H7 (cell line): ENCODE measurements around the gene FAM131A. TPM values are rescaled to one million over a fixed set of nuclear protein-coding genes. Genes with fewer than 3 reads are reported as not detected.

ENCODE experiments used
- DNase-seq: peaks from one replicate; pipeline ENCODE4 v3.0.0; 2012
- H3K27me3 ChIP-seq: 2 replicates; pipeline ENCODE4 v1.6.0; 2011; ENCODE audit warnings: mild to moderate bottlenecking, low read length; ENCODE audit not compliant: control insufficient read depth, insufficient read depth
- H3K36me3 ChIP-seq: replicated peaks from 2 replicates; pipeline ENCODE4 v1.5.1; 2011; ENCODE audit warnings: low read length; ENCODE audit not compliant: control insufficient read depth, insufficient read depth
- H3K4me3 ChIP-seq: 2 replicates; pipeline ENCODE4 v1.5.1; 2011; ENCODE audit warnings: low read depth, mild to moderate bottlenecking, control low read depth, low read length, moderate library complexity; ENCODE audit not compliant: insufficient read depth
- total RNA-seq: library from RNA; depleted of rRNA; stranded (reverse); fragments of >200 nt; shearing (Covaris generic); gene quantifications from 2 replicates; pipeline ENCODE4 v1.2.3, GENCODE V29; 2014

Gene FAM131A
- total RNA-seq, 1 experiment from 2014 or later = 36.9 TPM

DNA sequence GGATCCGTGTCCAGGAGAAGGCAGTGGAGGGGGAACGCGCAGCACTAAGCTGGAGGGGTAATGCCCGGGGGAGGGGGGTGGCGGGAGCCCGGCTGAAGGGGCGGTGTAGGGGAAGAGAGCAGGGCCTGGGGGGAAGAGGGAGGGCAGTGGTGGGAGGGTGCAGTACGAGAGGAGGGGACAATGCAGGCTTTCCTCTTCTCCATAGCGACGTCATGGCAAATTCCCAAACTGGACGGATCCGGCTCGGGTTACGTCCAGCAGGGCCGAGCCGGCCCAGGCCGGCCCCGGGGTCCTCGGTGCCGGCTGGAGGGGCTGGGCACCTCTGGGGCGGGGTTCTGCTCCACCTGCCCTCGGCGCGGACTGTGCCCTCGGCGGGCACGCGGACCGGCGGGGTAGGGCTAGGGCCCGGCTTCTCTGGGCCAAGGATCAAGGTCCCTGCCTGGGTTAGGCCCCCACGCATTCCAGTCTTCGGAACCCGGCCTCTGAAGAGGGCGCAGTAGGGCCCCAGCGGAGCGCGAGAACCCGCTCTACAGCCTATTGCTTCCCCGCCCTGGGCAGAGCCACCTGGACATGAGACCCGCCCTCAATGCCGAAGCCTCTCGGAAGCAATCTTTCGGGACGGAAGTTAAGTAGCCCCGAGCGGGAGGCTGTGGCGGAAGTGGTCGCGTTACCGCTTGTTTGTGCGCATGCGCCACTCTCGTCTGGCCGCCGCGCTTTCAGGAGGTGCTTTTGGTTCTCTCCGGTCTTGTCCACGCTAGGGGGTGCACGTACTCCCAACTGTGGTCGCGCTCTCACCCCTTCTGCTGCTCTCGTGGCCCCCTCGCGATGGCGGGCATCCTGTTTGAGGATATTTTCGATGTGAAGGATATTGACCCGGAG is 25.5 kb downstream of the FAM131A start:
- DNase-seq = peak; percentile 97
- H3K36me3 ChIP-seq = peaks cover 15% of the 10 kb centered on the region
- peaks cover 7% of the 10 kb centered on the region for H3K27me3 ChIP-seq
- H3K4me3 ChIP-seq = peak overlapping the region; percentile 83

DNA sequence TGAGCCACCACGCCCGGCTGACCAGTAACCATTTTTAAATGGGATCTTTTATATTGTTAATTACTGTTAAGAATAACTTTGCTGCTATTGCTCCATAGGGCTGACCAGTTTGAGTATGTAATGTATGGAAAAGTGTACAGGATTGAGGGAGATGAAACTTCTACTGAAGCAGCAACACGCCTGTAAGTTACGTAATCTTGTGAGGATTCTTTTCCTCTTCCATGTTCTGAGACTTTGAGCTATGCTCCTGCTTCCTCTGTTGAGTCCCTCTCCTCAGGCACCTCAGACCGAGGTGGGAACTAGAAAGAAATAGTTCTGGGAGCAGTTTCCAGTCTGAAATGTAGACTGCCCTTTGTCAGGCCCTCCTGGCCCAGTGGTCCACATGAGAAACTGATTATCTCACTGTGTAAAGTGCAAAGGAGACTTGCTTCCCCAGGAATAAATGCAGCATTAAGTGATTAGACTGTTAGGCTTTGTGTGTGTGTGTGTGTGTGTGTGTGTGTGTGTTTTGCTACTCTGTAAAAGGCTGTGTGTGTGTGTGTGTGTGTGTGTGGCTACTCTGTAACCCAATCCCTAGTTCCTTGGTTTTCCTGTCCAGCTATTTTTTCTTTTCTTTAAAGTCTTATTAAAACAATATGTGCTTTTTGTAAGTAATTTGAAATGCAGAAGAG is 29.4 kb downstream of the FAM131A start:
- Histone ChIP-seq H3K27me3 (no peaks in the 10 kb centered on the region), H3K4me3 (no peak overlapping the region), H3K36me3 (peaks cover 16% of the 10 kb centered on the region)
- no peak for DNase-seq

DNA sequence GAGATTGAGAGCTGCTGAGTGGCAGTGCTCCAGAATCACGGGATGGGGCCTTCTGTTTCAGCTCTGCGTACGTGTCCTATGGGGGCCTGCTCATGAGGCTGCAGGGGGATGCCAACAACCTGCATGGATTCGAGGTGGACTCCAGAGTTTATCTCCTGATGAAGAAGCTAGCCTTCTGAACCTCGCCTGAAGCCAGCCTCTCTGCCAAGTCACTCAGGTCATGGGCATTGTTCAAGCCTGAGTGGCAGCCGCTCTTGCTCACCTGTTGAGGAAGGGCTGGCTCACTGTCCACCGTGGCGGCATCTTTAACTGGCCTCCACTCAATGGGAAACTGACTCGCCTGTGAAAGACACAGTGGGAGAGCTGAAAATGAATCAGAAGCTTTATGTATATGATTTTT is 30.7 kb downstream of the FAM131A start:
- DNase-seq = no peak
- no peak overlapping the region for H3K4me3 ChIP-seq
- H3K27me3 ChIP-seq = no peaks in the 10 kb centered on the region
- peaks cover 16% of the 10 kb centered on the region for H3K36me3 ChIP-seq

DNA sequence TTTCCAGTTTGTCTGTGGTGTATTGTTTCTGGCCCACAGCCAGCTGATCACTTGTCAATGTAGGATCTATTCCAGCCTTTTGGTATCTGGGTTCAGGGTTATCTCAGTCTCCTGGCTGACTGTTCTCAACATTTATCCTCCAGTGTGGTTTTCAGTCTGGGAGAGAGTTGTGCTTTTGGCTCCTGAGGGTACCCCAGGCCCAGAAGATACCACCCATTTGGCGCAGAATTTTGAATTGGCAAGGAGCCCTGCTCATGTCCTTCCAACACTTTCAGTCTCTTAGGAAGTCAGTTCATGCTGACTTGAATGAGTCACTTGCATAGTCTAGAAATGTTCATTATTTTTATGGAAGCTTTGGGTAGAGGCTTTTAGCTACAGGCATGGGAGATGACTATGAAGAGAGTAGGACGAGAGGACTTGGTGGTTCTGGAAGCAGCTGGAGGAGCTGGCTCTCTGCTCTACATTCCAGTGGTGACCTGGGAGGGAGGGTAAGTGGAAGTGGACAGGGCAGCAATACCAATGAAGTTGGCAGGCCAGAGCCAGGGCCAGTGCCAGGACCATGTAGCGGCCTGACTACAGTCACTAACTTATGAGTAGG is 31.3 kb downstream of the FAM131A start:
- Histone ChIP-seq H3K36me3 (peaks cover 16% of the 10 kb centered on the region), H3K27me3 (no peaks in the 10 kb centered on the region), H3K4me3 (no peak overlapping the region)
- DNase-seq = no peak

DNA sequence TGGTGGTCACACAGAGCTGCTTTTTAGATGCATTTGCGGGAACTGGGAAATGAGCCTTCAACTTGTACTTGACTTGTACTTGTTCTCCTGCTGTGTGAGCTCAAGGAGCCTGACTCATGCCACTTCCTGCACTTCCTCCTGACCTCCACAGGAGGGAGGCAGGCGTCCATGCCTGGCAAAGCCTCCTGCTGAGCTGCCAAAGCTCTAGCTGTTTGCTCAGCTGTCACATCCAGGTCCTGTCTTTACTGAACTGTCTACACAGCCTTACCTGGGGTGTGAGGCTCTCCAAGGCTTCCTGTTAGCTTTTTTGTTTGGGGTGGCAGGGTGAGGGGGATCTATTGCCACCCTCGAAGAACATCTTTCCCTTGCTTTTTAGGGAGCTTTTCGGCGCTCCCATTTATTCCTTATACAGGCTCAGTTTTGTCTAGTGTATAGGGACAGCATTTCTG is 34.2 kb downstream of the FAM131A start:
- Histone ChIP-seq H3K36me3 (peaks cover 8% of the 10 kb centered on the region), H3K4me3 (no peak overlapping the region), H3K27me3 (no peaks in the 10 kb centered on the region; the same call in 1 of the 2 replicates)
- DNase-seq = peak; percentile 90

DNA sequence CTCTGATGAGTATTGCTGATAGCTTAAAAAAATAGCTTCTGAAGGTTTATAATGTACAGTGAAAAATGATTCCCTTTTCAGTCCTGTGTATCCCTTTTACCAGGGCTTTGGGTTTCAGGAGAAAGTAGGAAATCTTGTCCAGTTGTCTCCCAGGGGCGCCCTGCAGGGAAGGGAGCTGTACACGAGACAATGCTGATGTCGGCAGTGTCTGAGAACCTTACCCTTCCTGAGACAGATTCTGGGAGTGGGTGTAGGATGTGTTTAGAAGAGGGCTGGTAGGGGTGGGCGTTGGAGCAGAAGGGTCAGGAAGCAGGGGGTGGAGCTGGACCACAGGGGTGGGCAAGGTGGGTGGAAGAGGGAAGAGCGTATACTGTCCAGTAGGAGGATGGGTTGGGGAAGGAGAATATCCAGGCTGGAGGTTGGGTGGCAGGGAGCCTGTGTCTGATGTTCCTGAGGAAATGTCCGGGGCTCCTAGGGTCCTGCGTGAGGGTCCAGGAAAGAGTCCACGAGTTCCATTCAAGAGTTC is 35.0 kb downstream of the FAM131A start:
- DNase-seq = no peak
- H3K36me3 ChIP-seq = peaks cover 4% of the 10 kb centered on the region
- no peaks in the 10 kb centered on the region; the same call in 1 of the 2 replicates for H3K27me3 ChIP-seq
- no peak overlapping the region for H3K4me3 ChIP-seq

DNA sequence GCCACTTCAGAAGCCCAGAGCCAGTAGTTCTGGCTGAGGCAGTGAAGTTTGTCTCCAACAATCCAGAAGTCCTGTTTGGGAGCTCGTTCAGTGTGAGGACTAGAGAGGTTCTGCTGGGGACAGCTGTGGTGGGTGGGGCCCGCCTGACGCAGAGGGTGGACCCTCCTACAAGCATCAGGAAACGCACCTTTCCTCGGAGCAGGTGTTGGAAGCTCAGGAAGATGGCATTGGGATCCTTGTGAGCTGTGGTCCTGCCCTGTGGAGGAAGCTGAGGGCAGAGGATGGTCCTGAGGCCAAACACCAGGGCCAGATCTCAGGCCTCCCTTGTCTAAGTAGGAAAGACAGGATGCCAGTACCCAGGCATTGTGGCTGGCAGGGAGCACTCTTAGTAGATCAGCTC is 35.5 kb downstream of the FAM131A start:
- H3K4me3 ChIP-seq = no peak overlapping the region
- peaks cover 4% of the 10 kb centered on the region for H3K36me3 ChIP-seq
- DNase-seq = no peak
- H3K27me3 ChIP-seq = no peaks in the 10 kb centered on the region; the same call in 1 of the 2 replicates

DNA sequence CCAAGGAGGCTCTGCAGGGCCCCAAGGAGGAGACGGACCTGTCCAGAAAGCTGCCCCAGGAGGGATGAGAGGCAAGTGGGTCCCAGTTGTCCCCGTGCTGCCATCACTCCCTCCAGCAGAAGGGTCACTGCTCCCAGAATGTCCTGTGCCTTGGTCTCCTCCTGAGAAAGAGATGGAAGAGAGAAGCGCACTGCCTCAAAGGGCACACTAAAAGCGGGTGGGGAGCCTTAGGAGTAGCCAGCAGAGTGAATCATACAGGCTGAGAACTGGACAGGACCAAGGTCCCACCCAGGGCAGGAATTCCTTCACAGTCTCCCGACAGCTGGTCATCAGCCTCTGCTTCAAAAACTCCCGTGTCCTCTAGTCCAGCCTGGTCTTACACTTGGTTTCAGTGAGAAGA is 36.0 kb downstream of the FAM131A start:
- H3K4me3 ChIP-seq = no peak overlapping the region
- H3K27me3 ChIP-seq = peaks cover 3% of the 10 kb centered on the region; the same call in 1 of the 2 replicates
- no peak for DNase-seq
- H3K36me3 ChIP-seq = peaks cover 2% of the 10 kb centered on the region

DNA sequence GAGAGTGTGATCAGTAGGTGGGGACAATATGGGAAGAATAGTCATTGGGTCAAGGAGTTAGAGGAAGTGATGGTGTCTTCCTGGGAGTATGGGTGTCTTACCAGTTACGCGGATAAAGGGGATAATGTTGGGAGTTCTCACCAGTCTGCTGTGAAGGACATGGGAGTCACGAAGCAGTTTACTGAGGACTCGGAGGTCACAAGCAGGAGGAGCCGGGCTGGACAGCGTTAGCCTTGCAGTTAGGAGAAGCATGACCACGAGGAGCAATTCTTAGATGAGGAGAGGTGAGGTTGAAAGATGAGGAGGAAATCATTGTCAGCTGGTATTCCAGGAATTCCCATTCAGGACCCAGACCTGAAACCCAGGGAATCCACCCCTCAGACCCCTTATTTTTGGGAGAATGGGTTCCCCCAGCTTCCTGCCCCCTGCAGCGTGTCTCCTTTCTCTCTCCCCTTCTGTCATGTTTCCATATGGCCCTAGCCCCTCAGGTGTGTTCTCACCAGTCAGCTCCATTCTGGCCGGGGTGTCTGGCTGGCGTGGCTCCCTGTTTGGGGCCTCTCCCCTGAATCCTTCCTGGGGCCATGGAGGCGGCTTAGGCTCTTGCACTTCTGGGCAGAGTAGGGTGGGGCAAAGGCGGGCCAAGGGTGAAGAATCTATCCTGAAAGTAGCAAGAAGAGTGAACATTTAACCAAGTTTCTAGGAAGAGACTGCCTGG is 38.5 kb downstream of the FAM131A start:
- DNase-seq = peak; percentile 37
- peaks cover 19% of the 10 kb centered on the region for H3K27me3 ChIP-seq

DNA sequence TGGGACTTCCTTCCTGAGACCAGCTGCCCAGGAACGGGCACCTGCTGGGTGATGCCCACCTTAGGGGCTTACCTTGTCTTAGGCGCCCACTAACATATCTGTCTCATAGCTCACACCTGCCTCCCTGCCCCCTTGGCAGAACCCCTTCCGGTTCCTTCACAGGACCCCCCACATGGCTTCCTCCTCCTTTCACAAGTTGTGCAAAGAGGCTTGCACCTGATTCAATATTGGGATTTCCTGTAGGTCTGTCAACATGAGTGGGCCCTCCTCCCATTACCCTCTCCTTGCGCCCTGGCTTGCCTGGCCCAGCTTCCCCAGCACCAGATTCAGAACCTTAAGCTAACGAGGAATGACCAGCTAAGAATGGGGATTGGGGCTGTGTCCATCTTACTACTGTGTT is 40.0 kb downstream of the FAM131A start:
- no peak for DNase-seq
- peaks cover 34% of the 10 kb centered on the region for H3K27me3 ChIP-seq
- H3K36me3 ChIP-seq = no peaks in the 10 kb centered on the region
- H3K4me3 ChIP-seq = no peak overlapping the region

More for the DNA sequence above, 38.5 kb downstream of the FAM131A start:
- no peaks in the 10 kb centered on the region for H3K36me3 ChIP-seq
- H3K4me3 ChIP-seq = no peak overlapping the region

DNA sequence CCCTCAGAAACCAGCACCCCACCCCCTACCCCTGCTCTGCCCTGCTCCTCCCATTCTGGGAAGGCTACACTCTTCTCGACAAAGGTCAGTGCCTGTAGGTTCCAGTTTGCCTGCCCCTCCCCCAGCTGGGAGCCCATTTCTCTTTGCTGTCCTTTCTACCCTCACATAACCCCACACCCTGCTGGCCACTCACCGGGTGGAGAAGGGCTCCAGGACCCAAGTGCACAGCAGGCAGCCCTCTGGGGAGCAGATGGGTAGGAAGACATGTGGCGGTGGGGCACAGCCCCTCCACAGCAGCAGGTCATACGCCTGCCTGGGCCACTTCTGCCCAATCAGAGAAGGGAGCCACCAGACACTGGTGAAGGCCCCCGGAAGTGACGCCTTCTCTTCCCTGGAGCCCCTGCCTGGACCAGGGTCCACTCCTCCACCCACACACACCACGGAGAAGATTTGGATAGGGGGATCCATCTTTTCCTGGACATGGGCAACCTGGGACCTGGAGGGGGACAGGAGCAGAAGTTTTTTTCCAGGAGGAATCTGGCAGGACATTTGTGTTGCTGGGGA is 40.6 kb downstream of the FAM131A start, which contains the start of gene THPO:
Gene THPO, minus strand, starts transcription at position 326 of the 564 bp plus-strand sequence. CDS start 1,948 bp downstream, outside the sequence.
- peak; percentile 81 for DNase-seq
- Histone ChIP-seq H3K4me3 (no peak within 1 kb of the TSS), H3K36me3 (no peaks in the 10 kb centered on the region), H3K27me3 (peaks cover 40% of the 10 kb centered on the region)

DNA sequence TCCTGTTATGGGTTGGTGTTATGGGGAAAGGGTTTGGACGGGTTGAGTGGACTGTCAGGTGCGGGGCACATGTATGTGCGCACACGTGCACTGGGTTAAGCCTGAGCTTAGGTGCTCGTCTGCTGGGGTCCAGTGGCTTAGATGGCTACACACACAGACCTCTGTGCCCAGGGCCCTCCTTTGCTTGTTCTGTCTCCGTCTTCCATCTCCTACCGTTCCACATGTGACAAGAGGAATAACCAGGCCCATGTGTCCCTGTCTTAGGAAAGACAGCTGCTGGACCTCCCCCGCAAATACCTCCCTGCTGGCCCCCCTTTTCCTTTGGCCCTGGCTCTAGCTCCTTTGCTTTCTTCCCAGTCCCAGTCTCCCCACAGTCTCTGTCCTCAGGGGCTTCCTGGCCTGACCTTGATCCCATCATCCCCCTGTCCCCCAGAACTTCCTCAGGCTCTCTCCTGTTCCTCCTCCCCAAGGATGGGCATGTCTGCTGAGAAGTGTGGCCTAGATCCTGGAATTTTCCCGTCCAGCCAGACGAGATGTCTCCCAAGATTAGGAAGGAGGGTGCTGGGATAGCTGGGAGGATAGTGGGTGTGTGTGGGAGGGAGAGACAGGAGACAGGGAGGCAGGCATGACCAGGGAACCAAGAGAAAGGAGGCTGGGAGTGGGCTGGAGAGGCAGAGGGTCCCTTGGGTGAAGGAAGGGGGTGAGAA is 41.4 kb downstream of the FAM131A start:
- Histone ChIP-seq H3K36me3 (no peaks in the 10 kb centered on the region), H3K27me3 (peaks cover 45% of the 10 kb centered on the region), H3K4me3 (peak overlapping the region; percentile 44; the same call in 1 of the 2 replicates)
- peak; percentile 39 for DNase-seq
